Measurements from ENCODE around the gene KRT17.
"Not testable (repeated sequence)": the region's sequence is repeated elsewhere in the genome, so short reads cannot be mapped to it uniquely, and the experiment has no call there.

The KRT17 gene

GRCh38 chr17:41593306-41593981 lies 30.9 kb downstream of the KRT17 start:
- no peak for DNase-seq (ENCODE audit: low spot score)

- no peak for DNase-seq (ENCODE audit: low spot score)
Measured at GRCh38 chr17:41592601-41593305, 31.6 kb downstream of the KRT17 start.

- no peak for DNase-seq (ENCODE audit: low spot score)
Measured at GRCh38 chr17:41589301-41589700, 35.1 kb downstream of the KRT17 start.

- DNase-seq (ENCODE audit: low spot score): no peak
Measured at GRCh38 chr17:41588126-41588810, 36.1 kb downstream of the KRT17 start.

- no peak for DNase-seq (ENCODE audit: low spot score)
Measured at GRCh38 chr17:41586863-41587495, 37.4 kb downstream of the KRT17 start, which contains the start of gene KRT14. KRT14 (minus strand) TSS chr17:41586895; CDS start chr17:41586834, 61 bp downstream.

- no peak for DNase-seq (ENCODE audit: low spot score)
Measured at GRCh38 chr17:41585301-41586056, 38.9 kb downstream of the KRT17 start.

- not testable (repeated sequence) for DNase-seq (ENCODE audit: low spot score)
Measured at GRCh38 chr17:41584331-41584927, 39.9 kb downstream of the KRT17 start.

- DNase-seq (ENCODE audit: low spot score): no peak
Measured at GRCh38 chr17:41583137-41584127, 40.9 kb downstream of the KRT17 start.

- not testable (repeated sequence) for DNase-seq (ENCODE audit: low spot score)
Measured at GRCh38 chr17:41582061-41582968, 42.1 kb downstream of the KRT17 start.

GRCh38 chr17:41581366-41582060 lies 42.9 kb downstream of the KRT17 start:
- no peak for DNase-seq (ENCODE audit: low spot score)

GRCh38 chr17:41580687-41581365 lies 43.5 kb downstream of the KRT17 start:
- no peak for DNase-seq (ENCODE audit: low spot score)

- DNase-seq (ENCODE audit: low spot score): no peak
Measured at GRCh38 chr17:41580244-41580575, 44.2 kb downstream of the KRT17 start.

GRCh38 chr17:41579484-41580243 lies 44.7 kb downstream of the KRT17 start:
- peak; percentile 88 for DNase-seq (ENCODE audit: low spot score)

GRCh38 chr17:41578971-41579370 lies 45.4 kb downstream of the KRT17 start:
- no peak for DNase-seq (ENCODE audit: low spot score)

GRCh38 chr17:41578538-41578937 lies 45.8 kb downstream of the KRT17 start:
- no peak for DNase-seq (ENCODE audit: low spot score)

- peak; percentile 51 for DNase-seq (ENCODE audit: low spot score)
Measured at GRCh38 chr17:41576740-41577139, 47.6 kb downstream of the KRT17 start.

GRCh38 chr17:41575336-41575735 lies 49.0 kb downstream of the KRT17 start:
- DNase-seq (ENCODE audit: low spot score): no peak

Data from kidney tubule cell (primary cell).